Fibroblast of skin of scalp (primary cell): Measurements from ENCODE around the gene SLC35E1.
A peak's percentile ranks its signal among the peaks of the same experiment; 100 is the strongest.
"Not testable (repeated sequence)": the region's sequence is repeated elsewhere in the genome, so short reads cannot be mapped to it uniquely, and the experiment has no call there.

ENCODE experiments used
- DNase-seq: peaks from one replicate; pipeline ENCODE4 v3.0.0-alpha.2; 2013

Gene SLC35E1

DNA sequence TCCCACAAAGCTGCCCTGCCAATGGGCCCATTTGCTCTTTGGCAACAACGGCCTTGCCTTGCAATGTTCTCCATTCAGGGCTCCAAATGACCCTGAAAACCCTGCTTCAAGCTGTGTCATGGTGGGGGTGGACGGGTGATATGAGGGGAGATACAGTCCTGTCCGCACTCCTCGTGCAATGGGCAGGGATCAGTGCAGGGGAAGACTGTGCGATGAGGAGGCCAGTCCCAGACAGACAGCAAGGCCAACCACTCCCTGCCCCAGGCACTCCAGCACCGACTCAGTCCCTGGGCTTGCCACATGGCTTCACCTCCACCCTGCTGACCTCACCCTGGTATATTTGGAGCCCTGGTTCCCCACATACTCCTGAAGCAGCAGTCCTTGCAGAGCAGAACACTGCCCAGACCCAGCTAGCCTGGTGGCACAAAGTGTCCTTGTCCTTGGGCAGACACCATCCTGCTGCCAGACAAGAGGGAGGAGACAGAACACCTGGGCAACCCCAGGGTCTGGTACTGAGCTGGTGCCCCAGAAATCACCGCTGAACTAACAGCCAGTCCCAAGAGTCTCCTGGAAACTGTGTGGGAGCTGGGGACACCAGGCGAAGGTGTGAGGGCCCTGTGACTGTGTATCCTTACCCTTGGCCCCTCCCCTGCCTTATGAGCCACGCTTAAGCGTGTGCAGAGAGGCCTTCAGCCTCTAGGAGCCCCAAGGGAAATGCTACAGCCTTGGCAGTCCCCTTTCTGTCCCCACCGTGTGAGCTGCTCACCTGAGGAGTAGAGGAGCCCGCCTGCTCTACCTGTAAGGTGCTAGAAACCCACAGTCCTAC, 9.1 kb upstream of the SLC35E1 start:
- DNase-seq = no peak

DNA sequence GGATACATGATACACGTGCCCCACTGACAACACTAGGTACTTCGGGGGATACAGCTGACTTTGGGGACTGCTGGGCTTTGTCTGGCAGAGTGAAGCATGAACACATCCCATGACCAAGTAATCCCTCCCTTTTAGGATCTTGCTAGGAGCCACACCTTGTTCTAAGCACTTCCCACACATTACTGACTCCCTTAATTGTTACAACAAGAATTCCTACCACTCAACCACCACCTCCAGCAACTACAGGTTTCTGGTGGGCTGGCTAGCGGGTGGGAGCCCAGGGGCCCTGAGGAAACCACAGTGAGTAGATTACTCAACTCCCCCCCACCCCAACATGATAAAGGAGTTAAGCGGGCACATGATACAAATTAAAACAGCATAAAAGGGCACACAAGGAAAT, 7.2 kb upstream of the SLC35E1 start:
- no peak for DNase-seq

DNA sequence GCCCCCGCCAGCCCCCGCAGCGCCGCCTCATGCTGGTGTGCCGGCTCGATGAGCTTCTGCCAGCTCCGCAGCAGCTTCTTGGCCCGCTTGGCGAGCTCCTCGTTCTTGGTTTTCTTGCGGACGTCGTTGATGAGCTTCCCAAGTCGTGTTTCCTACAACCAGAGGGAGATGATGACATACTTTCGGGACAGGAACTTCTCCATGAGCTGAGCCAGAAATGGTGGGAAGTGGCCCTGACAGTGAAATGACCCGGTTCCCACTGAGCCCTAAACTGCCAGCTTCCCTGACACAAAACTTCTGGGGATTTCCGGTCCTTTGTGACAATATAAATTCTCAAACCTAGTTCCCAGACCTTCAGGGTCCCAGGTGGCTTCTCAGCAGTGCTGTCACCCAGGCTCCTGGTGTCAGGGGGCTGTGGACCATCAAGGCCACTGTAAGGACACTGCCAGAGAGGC, 5.3 kb upstream of the SLC35E1 start:
- DNase-seq = no peak

GRCh38 chr19:16576690-16577530, 4.7 kb upstream of the SLC35E1 start:
- no peak for DNase-seq

- no peak for DNase-seq
Measured at GRCh38 chr19:16575861-16576689, 3.9 kb upstream of the SLC35E1 start.

GRCh38 chr19:16575282-16575681, 3.1 kb upstream of the SLC35E1 start:
- no peak for DNase-seq

DNA sequence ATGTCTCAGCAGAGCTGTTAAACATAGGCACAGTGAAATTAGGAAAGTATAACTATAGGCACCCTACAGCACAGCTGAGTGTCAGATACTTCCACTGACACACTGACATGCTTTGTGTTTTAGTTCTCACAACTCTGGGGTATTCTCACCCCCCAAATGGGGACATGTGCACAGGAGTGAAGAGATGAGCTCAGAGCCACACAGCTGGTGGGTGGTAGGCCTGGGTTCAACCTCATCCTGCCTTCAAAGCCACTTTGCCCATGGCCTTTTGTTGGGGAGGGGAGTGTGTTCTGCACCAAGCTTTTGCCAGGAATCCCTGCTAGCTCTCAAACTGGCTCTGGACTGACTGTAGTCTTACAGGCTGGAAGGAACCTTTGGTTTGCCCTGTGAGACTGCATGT, 1.7 kb upstream of the SLC35E1 start:
- no peak for DNase-seq

DNA sequence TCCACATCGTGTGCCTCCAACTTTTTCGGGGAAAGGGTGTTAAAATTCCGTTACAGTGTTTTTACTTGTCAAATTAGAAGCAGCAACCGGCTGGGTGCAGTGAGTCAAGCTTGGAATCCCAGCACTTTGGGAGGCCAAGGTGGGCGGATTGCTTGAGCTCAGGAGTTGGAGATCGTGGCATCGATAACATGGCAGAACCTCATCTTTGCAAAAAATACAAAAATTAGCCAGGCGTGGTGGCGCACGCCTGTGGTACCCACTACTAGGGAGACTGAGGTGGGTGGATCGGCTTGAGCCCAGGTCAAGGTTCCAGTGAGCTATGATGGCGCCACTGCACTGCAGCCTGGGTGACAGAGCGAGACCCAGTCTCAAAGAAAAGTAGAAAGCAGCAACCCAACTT, 1.1 kb upstream of the SLC35E1 start:
- no peak for DNase-seq

- DNase-seq = no peak
Measured at GRCh38 chr19:16571822-16572331, 338 bp downstream of the SLC35E1 start.

DNA sequence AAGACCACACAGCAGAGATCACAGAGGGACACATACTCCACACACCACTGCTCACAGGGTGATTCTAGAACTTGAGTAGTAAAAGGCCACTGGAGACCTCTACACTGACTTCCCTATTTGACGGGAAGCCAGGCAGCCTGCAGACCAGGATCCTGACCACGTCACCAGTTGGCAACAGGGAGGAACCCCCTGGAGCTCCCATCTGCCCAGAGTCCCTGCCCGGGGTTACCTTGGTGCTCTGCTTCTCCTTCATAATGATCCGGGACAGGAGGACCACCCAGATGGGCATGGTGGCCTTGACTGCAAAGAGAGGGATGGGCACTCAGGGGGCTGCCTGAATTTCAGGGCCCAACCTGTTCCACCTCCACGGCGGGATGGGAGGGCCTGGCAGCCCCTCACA, 932 bp downstream of the SLC35E1 start:
- DNase-seq = peak; percentile 45

DNA sequence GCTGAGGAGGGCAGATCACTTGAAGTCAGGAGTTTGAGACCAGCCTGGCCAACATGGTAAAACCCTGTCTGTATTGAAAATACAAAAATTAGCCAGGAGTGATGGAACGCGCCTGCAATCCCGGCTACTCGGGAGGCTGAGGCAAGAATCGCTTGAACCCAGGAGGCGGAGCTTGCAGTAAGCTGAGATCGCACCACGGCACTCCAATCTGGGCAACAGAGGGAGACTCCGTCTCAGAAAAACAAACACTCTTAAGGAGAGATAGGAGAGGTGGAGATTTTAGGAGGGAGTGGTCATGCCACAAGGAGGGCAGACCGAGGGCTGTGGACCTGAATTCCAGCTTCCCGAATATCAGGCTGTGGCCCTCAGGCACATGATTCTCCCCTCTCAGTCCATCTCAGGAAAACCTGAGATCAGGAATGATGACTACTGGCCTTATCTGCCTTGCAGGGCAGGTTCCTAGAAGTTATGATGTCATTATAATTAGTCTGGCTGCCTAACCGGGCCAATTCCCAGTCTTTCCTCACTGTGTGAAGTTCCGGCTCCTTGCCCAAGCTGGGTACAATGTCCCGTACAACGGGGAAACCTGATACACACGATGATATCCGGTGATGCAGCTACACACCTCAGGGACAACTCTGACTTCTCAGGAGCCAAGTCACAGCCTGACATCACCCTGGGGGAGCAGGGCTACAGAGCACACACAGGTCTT, 2.5 kb downstream of the SLC35E1 start:
- no peak for DNase-seq

GRCh38 chr19:16566702-16567101, 5.5 kb downstream of the SLC35E1 start:
- DNase-seq = no peak

- DNase-seq = no peak
Measured at GRCh38 chr19:16566161-16566560, 6.1 kb downstream of the SLC35E1 start.

DNA sequence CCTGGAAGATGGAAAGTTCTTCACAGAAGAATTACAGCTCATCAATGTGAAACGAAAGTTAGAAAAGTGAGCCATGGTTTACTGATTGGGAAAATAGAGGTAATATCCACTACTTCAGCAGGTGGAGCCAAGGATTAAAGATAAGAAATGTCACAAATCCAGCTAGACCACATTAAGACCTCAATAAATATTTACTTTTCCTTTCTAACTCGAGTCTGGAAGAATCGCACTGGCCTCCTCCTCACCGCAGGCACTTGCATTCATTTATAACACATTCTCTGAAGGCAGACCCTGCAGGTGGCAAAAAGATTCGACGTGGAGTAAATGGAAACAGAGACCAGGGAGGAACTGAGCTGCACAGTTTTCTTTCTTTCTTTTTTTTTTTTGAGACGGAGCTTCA, 7.4 kb downstream of the SLC35E1 start:
- no peak for DNase-seq

GRCh38 chr19:16562608-16563025, 9.6 kb downstream of the SLC35E1 start:
- no peak for DNase-seq

- no peak for DNase-seq
Measured at GRCh38 chr19:16561382-16561781, 10.8 kb downstream of the SLC35E1 start.

GRCh38 chr19:16559780-16560276, 12.4 kb downstream of the SLC35E1 start:
- DNase-seq = no peak

DNA sequence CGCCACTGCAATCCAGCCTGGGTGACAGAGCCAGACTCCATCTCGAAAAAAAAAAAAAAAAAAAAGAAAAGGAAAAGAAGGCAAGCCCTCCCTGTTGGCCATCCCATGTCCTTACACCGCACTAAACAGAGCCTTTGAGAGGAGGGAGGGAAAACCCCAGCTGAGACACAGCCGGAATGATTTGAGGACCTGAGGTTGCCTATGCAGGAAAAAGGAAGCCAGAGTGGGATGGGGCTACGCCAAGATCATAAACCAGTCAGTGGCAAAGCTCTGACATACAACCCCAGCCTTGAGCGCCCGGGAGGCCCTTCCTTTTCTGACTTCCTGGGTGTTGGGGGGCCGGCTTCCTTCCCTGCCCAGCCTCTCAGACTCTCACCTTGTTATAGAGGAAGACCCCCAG, 17.4 kb downstream of the SLC35E1 start:
- no peak for DNase-seq

DNA sequence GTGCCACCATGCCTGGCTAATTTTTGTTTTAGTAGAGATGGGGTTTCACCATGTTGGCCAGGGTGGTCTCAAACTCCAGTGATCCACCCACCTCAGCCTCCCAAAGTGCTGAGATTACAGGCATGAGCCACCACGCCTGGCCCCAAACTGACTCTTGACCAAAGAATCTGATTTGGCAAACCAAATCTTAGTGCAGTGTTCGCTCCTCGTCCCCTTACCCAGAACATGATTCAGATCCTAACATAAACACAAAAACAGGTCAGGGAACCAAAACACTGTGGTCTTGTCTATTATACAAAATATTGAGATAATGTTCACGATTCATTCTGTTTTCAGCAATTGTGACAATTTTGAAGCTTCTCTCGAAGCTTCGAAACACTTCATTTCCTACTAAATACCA, 20.3 kb downstream of the SLC35E1 start:
- DNase-seq = not testable (repeated sequence)

DNA sequence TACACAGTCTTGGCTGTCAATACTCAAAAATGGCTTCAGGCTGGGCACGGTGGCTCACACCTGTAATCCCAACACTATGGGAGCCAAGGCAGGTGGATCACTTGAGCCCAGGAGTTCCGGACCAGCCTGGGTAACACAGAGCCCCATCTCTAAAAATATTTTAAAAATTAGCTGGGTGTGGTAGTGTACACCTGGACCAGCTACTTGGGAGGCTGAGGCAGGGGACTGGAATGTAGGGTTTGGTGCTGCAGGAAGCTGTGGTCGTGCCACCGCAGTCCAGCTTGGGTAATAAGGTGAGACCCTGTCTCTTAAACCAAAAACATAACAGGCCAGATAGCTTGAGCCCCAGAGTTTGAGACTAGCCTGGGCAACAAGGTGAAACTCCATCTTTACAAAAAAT, 23.3 kb downstream of the SLC35E1 start:
- no peak for DNase-seq

DNA sequence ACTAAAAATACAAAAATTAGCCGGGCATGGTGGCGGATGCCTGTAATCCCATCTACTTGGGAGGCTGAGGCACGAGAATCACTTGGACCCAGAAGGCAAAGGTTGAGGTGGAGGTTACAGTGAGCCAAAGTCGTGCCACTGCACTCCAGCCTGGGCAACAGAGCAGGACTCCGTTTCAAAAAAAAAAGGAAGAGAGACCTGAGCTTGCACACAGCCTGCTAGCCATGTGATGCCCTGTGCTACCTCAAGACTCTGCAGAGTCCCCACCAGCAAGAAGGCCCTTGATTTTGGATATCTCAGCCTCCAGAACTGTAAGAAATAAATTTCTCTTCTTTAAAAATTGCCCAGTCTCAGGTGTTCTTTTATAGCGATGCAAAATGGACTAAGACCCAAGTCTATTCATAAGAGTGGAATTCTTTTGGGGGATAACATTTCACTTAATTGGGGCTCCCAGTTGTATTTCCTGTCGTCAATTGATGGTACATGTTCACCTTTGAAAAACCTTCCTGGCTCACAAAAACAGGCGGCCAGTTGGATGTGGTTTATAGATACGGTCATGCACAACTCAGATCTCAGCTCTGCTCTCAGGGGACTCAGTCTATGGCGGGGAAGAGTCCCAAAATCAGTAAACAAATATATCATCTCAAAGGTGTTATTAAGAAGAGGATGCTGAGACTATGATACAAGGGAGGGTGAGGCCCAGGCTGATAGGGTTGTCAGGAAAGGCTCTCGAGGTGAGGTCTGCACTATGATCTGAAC, 27.6 kb downstream of the SLC35E1 start:
- DNase-seq = no peak
